Pulmonary artery endothelial cell (primary cell): Measurements from ENCODE around the gene ROPN1B. TPM values are rescaled to one million over a fixed set of nuclear protein-coding genes. Genes with fewer than 3 reads are reported as not detected.

Experiments
- DNase-seq: peaks from one replicate; pipeline ENCODE4 v3.0.0-alpha.2; 2011; ENCODE audit warnings: low read depth, low spot score
- total RNA-seq: library from RNA; depleted of rRNA; stranded (reverse); fragments of >200 nt; gene quantifications from 2 replicates; pipeline ENCODE4 v1.2.3, GENCODE V29; 2014

The ROPN1B gene
- total RNA-seq, 1 donor from 2014 or later = not detected

DNA sequence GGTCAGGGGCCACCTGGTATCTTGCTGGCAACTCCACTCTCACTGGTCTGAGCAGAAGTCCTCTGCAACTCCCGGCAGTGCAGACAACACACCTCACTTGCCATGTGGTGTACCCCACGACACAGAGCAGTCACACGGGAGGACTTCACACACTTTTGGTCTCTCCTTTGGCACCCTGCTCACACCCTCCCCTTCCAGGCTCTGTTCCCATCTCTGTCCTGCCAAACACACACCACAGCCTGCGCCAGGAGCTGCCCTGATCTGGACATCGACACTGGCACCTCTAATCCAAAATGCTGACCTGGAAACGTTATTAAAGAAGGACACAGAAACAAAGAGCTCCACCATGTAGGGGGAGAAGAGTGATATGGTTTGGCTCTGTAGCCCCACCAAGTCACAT, 57.8 kb downstream of the ROPN1B start:
- DNase-seq = no peak

DNA sequence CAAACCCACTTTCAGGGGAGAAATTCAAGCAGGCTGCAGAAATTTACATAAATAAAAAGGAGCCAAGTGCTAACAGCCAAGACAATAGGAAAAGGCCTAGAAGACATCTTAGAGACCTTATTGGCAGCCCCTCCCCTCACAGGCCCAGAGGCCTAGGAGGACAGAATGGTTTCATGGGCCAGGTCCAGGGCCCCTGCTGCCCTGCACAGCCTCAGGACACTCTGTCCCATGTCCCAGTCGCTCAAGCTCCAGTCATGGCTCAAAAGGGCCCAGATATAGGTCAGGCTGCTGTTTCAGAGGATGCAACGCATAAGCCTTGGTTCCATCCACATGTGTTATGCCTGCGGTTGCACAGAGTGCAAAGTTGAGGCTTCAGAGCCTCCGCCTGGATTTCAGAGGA, 59.1 kb downstream of the ROPN1B start:
- no peak for DNase-seq

- DNase-seq = no peak
Observed at GRCh38 chr3:126029241-126029640, 60.3 kb downstream of the ROPN1B start.

- no peak for DNase-seq
Observed at GRCh38 chr3:126030455-126030854, 61.5 kb downstream of the ROPN1B start.

DNA sequence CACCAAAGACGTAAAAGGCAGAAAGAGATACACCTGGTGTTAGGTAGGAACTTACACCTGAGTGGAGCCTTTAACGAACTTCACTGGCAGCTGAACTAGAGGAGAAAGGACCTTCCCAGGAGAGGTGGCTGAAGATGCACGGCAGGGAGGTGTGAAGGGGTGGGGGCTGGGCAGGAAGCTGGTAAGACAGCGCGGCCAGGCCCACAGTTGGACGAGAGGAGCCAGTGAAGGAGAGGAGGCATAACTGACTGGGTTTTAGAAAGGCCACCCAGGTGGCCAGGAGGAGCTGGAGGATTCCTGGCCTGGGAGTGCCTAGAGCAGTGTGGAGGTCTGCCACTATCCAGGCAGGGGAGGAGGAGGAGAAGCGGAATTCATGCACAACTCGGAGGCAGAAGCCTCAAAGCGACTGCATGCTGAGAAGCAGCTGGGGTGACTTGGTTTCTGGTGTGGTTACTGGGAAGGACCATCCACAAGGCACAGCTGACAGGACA, 63.0 kb downstream of the ROPN1B start:
- no peak for DNase-seq

Other genes with a start within 250 kb of the ROPN1B start
- 55.3 and 58.8 TPM in 2 replicates for gene SLC41A3, start 114.9 kb downstream of the ROPN1B start, total RNA-seq
- not detected in 2 replicates for gene ALDH1L1, start 211.4 kb downstream of the ROPN1B start, total RNA-seq